ENCODE measurements around the gene CNOT11.

CNOT11 gene

DNA sequence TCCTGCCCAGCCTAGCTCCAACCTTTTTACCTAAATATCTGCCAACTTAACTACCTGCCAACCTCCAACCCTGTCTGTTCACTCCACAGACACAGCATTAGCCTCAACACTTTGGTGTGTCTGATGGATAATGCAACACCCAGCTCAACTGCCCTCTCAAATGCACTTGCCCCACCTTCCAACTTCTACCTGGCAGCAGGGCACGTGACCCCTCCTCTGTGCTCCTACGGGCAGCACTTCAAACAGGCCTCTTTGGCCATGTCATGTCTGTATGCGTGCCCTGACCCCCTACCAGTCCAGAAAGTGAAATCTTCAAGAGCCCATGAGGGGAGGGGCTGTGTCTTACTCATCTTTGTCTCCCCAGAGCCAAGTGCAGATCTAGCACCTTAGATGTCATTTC, 30.3 kb downstream of the CNOT11 start:
- DNase-seq, result no peak

DNA sequence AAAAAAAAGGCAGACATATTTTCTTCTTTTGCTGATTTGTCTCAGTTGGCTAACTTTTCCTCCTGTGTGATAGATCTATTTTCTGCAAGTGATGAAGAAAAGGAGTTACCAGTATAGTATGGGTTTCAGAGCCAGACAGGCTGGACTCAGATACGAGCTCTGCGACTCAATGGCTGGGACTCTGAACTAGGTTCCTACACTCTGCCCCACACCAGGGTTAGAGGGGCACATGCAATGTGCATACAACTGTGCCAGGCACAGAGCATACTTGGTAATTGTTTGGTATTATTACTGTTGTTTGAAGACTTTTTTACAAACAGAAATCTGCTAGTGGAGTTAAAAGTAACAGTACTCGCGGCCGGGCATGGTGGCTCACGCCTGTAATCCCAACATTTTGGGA, 34.0 kb downstream of the CNOT11 start:
- DNase-seq, result no peak

DNA sequence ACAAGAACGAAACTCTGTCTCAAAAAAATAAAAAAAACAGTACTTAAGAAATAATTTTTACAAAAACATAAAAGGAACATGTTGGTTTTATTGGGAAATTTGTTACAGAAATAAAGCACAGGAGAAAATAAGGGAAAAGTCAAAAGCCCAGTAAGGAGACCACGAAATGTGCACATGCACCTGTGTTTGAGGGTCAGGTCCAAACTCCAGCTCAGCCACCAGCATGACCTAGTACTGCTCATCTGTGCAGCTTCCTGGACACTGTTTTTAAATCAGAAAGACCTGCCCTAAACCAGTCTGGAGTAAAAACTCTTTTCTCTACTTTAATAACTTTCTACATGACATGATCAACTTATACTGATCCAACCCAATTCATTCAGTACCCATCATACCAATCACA, 34.6 kb downstream of the CNOT11 start:
- no peak for DNase-seq

DNA sequence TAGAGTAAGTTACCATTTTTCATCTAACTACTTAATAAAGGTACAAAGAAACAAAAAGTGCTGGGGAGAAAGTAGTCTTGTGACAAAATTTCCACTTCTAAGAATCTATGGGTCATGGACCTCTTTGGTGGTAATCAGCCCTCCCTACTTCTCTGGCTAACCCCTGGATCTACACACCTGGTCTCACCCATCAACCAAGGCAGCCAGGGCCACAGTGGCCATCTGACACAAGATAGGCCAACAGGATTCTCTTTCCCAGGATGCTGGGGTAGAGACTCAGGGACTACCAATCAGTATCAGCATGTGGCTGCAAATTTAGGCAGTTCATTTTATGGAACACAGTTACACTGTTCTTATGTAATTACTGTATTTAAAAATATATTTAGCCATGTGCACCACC, 38.0 kb downstream of the CNOT11 start:
- DNase-seq, result no peak

DNA sequence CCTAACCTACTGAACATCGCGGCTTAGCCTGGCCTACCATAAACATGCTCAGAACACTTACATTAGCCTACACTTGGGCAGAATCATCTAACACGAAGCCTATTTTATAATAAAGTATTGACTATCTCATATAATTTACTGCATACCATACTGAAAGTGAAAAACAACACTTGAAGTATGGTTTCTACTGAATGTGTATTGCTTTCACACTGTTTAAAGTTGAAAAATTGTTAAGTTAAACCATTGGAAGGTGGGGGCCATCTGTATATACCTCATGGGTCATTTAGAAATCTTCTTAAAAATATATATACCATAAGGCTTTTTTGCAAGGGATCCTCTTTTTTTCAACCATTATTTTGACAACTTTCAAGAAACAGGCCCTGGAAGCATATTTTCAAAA, 39.3 kb downstream of the CNOT11 start:
- no peak for DNase-seq

DNA sequence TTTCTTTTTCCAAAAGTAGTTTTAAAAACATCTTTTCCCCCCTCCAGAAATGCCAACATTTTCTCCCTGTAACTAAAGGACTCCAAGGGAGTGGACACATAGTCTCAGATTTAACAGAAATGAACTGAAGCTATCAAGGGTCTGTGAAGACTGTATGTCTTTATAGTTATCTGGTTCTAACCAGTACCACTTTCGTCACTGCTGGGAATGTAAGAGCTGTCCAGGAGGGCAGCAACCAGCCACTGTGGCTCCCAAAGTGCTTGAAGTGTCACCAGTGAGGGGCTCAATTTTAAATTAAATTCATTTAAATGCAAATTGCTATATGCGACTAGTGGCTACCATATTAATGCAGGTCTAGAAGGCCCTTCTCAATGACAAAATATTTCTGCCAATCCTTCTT, 40.9 kb downstream of the CNOT11 start:
- no peak for DNase-seq

DNA sequence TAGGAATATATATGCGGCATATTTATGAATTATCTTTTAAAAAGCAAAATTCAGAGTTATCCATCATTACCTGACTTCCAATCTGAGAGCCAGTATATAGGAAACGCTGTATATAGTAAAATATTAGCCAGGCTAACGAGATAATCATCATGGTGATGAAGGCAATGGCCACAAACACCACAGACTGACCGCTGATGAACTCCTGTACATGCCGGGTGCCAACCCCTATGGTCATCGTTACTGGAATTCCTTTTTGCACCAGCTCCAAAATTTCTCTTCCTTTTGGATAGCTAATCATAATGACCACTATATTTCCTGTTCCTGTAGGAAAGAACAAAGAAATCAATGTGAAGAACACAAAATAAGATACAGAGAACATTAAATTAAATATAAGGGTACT, 42.2 kb downstream of the CNOT11 start:
- DNase-seq, result no peak

DNA sequence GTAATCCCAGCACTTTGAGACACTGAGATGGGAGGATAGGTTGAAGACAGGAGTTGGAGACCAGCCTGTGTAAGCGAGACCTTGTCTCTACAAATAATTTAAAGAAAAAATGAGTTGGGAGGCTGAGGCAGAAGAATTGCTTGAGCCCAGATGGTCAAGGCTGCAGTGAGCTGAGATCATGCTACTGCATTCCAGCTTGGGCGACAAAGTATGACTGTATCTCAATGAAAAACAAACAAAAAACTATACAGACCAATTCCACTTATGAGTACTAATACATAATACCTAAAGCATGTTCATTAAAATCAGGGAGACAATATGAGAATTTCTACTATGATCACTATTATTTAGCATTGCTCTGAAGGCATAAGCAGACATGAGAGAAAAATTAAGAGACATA, 43.2 kb downstream of the CNOT11 start:
- no peak for DNase-seq

DNA sequence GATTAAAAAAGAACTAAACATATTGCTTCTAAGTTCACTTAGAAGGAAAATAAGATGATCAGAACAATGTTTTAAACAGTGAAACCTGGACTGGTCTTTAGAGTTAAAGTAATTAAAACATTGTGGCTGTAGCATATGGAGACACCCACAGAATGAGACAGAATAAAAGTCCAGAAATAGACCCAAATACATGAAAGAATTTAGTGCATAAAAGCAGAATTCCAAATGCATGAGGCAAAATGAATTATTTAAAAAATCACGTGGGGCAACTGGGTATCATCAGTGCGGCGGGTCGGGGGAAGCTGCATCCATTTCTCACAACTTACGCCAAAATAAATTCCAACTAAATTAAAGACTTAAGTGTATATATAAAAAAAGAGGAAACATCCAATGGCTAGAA, 43.7 kb downstream of the CNOT11 start:
- no peak for DNase-seq

DNA sequence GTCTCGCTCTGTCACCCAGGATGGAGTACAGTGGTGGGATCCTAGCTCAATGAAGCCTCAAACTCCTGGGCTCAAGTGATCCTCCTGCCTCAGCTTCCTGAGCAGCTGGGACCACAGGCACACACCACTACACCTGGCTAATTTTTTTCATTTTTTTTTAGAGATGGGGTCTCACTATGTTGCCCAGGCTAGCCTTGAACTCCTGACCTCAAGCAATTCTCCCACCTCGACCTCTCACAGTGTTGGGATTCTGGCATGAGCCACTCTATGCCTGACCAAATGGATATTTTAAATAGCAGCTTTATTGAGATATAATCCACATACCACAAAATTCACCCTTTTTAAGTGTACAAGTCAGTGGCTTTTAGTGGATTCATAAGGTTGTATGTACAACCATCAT, 44.7 kb downstream of the CNOT11 start:
- DNase-seq, result no peak

DNA sequence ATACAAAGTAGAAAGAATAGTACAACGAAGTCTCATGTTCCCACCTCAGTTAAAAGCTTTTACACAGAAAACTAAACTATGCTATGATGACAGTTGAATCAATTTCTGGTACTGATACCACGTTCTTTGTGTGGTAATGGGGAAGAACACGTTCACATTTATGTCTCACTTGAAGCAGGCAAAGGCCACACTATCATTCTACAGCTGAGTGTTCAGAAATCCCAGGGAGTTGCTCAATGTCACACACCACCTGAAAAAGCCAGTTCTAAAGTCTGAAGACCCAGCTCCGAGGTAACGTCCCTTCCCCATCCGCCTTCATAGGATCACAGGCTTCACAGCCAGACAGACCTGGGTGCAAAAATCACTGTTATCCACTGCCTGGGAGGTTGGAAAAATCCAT, 46.9 kb downstream of the CNOT11 start:
- no peak for DNase-seq

DNA sequence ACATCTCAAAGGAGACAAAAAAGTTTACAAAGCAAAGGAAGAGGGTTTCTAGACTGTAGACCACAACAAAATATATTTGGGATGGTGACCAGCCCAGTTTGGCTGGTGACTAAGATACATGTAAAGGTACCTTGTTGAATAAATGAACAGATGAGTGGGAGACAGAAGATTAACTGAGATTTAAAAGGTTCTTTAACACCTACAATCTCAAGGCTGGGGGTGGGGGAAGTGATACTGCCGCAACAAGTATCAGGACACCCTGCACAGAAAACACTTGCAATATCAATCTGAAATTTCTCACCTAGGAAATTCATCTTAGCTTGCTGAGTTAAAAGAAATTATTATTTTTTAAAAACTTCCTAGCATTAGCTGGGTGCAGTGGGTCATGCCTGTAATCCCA, 47.5 kb downstream of the CNOT11 start:
- DNase-seq, result peak; percentile 38

DNA sequence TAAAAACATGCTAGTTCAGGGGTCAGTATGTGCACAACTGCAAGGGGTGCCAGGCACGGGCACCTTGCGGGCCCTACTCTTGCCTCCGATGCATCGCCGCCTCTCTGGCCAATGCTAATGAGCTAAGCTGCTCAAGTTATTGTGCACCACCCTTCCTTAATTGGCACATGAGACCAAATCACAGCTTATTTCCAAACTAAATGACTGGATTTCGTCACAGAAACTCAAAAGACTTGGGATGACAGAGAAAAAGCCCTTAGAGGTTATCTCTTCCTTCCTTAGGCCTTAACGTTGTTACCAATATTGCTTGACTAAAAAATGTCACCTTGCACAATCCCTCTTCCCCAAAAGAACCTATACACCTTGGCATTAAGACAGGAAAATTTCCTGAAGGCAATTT, 48.1 kb downstream of the CNOT11 start:
- DNase-seq, result no peak

DNA sequence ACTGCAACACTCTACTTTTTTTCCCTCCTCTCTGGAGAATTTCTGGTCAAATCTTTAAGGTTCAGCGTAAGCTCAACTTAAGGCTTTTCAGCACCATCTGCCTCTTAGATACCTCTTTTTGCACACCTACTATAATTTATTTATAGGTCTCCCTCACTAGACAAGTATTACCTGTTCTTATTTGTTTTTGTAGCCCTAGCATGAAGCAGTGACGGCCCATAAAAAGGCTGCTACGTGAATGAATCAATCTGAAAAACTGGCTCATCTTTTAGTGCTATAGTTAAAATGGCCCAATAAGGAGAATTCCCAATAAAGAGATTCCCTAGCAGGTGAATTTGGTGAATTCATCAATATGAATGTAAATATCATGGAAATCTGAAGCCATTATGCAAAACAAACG, 49.3 kb downstream of the CNOT11 start:
- no peak for DNase-seq

DNA sequence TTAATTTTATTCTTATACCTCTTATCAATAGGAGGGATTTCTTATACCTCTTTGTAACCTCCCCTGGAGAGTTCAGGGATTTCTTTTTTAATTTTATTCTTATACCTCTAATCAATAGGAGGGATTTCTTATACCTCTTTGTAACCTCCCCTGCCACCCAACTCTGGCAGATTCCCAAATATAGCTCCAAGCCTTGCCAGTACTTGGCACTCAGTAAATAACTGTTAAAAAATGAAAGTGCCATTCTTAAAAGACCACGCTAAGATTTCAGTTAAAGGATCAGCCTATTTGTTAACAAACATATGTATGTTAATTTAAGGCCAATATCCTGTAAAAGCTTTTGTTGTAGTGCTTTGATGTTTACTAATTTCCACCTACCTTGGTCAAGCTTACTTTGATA, 51.0 kb downstream of the CNOT11 start:
- no peak for DNase-seq

DNA sequence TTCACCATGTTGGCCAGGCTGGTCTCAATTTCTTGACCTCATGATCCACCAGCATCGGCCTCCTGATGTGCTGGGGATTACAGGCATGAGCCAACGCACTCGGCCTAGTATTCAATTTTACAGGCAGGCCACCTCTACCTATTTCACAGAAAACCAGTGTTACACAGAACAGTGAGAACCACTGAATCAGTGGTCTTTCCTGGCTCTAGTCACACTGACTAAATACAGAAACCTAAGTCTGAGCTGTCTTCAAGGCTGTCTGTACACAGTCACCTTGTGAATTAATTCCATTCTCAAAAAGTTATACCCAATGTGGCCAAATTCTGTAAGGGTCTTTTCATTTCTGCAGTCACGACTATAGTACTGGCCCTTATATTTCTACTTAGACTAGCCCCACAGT, 52.3 kb downstream of the CNOT11 start:
- DNase-seq, result no peak

DNA sequence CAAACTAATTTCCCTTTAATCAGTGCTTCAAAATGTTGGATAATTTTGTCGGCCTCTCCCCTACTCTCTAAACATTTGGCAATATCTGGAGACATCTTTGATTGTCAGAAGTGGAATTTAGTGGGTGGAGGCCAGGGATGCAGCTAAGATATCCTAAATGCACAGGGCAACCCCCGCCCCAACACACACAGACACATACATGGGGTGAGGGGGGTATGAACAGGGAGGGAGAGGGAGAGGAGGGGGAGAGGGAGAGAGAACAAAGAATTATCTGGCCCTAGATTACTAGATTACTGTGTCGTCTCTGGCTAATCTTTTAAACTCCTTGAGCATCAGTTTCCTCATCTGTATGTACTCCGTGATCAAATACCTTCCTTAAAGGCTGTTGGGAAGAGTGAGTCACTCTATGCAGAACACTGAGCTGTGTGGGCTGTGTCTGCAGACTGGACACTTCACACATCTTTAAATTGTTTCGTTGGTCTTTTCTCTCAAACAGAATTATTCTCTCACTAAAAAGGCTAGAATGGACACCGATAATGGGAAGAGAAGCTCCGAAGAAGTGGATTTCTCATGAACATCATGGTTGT, 52.9 kb downstream of the CNOT11 start:
- DNase-seq, result no peak

DNA sequence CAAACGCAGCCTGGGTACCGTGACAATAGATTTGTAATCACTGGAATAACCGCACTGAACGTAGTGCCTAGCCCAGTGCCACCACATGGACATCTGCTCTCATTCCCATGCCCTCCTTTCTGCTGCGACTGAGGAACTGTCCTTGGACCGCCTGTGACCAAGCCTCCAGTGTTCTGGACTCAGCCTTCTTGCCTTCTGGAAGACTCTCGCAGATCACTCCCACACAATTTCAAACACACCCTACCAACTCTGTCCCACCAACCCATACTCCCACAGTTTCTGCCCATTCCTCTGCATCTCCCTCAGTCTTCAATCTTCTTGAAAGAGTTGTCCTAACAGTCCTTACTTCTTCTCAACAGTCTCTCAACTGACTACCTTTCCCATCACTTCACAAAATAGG, 53.7 kb downstream of the CNOT11 start:
- DNase-seq, result peak; percentile 31

DNA sequence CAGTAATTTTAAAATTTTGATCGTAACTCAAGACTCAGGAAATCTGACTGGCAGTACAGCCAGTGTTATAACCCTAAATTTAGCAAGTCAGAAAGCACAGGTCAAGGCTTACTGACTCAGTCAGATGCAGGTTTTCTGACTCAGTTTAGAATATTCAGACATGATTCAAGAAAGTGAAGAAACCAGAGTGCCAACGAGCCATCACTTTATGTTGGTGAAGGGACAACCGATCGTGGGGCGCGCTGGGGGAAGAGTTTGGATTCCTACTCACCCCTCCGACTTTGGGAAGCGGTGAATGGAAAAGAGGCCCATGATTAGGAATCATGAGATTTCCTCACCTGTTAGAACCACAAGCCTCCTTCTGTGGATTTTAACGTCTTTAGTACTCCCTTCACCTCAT, 54.8 kb downstream of the CNOT11 start:
- peak; percentile 30 for DNase-seq

DNA sequence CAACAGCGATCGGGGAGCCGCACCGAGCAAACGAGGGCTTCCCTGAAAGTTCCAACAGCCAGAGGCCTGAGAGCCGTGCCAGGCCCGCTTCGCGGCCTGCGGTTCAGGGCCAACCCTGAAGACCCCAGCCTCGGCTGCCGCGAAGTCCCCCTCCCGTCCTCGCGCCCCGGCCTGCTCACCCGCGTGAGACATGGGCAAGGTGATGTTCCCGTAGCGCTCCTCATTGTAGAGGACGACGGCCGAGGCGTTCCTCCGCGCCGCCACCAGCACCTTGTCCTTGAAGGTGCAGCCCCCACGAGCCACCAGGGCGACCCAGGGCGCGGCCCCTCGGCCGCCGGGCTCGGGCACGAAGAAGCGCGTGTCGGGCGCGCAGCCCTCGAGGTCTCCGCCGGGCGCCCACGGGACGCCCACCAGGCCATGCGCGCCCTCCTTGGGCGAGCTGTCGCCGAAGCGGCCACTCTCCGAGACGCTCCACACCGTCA, 55.3 kb downstream of the CNOT11 start:
- DNase-seq, result peak; percentile 39

DNA sequence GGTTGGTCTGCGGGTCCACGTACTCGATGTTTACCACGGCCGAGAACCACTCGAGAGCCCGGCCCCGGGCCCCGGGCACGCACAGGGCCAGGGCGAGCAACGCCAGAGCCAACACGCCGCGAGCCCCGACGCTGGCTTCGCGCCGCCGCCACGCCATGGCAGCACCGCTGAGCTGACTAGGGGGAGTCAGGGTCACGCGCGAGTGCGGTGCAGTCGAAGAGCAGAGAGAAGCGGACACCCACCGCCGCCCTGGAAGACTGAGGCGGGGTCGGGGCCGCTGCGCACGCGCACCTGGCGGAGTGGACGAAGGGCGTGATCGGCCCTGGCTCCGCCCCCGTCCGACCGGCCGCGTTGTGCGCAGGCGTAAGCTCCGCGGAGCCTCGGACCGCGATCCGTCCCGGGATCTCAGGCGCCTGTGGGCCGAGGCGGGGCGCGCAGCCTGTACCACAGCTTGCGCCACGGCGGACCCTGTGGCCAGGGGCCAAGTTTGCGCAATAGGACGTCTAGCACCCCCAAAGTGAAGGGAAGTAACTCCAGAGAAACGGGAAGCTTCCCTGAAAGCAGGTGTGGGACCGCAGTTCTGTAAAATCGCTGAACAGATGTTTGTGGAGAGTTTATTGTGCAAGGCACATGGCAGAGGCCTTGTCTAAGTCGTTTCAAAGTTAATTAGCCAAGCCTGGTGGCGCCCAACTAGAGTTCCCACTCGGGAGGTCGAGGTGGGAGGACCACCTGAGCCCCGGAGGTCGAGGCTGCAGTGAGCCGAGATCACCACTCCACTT, 55.9 kb downstream of the CNOT11 start, which contains the start of gene RNF149:
RNF149 (minus strand) TSS at position 270 of the 779 bp plus-strand sequence; CDS start at position 157, 113 bp downstream.
- peak; percentile 90 for DNase-seq

DNA sequence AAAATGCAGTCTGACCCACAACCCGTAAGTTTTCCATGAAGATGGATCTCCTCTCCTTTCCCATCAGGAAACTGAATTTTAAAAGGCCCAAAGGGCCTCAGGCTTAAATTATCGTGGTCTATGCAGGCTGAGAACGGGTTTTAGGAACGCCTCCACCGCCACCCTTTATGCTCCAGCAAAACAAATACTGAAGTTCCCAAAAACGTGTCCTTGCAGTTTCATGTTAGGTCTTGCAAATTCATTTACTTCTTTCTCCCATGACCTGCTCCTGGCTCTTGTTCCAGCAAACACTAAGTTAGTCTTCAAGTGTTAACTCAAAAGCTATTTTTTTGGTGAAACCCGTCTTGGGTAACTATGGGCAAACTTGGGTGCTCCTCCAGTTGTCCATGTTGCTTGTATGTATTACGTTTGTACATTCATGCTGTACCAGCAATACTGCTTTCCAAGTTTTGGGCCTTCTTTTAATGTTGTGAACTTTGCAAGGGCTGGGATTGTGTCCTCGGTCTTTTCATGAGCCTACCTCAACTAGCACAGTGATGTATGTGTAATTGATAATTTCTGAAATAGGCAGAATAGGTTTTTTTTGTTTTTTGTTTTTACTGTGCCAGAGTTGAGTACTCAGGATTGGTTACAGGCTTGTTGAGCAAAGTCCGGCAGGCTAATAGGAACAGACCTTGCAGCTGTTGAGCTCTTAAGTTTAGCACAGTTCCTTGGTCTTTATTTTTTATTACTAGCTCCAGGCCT, 57.6 kb downstream of the CNOT11 start:
- no peak for DNase-seq

DNA sequence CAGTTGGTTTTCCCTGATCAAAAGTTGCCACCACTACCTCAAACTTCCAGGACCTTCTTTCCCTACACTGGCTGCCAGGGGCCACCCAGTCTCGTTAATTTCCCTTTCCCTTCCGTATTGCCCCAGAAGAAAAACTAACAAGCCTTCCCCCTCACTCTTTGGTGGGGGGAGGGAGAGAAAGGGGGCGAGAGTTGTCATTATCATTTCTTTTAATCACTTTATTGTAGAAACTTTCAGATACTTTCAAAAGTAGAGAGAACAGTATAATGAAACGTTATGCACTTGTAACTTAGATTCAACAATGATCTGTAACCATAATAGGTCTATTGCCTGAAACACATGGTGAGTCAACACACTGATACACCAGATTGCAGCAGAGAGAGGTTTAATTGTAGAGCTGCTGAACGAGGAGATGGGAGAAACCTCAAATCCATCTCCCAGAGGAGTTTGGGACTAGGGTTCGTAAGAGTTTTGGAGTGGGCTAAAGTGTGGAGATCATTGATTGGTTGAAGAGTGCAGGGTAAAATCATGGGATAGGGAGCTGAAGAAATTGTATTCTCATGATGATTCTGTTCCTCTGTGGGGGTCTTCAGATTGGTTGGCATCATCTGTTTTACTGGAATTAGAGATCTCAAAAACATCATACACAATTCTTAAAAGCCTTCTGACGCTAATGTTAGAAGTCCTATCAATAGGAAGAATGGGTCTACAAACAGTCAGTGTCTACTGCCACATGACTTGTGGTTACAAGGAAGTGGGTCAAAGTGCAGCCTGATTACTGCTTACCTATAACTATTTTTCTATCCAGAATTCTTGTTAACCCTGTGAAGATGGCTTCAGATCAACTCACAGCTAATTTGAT, 58.4 kb downstream of the CNOT11 start:
- no peak for DNase-seq

All from activated naive CD4-positive, alpha-beta T cell treated with Interleukin-2 at 50 U/mL for 16 hours (primary cell).